ENCODE measurements around the gene NFIC.

Gene NFIC

DNA sequence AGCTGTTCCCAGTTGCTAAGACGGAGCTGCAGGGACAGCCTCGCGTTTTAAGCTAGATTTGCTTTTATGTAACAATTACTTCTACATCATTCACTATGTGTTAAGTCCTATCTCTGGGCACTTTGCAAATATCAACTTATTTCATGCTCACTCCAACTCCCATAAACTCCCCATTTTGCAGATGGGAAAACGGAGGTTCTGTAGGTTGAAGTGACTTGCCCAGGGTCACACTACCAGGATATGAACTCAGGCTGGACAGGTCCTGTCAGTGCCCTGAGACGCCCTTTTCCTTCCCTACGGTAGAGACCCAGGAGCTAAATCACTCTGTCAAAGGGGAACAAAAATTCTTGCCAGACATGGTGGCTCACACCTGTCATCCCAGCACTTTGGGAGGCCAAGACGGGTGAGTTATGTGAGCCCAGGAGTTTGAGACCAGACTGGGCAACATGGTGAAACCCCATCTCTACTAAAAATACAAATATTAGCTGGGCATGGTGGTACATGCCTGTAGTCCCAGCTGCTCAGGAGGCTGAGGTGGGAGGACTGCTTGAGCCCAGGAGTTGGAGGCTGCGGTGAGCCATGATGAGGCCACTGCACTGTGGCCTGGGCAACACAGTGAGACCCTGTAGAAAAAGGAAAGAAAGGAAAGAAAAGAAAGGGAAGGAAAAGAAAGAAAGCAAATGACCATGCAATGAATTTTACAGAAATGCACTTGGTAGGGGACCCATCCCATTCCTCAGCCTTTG, 14.5 kb upstream of the NFIC start:
- no peaks in the 10 kb centered on the region for H3K36me3 ChIP-seq (ENCODE audit: insufficient read depth, low read length)

DNA sequence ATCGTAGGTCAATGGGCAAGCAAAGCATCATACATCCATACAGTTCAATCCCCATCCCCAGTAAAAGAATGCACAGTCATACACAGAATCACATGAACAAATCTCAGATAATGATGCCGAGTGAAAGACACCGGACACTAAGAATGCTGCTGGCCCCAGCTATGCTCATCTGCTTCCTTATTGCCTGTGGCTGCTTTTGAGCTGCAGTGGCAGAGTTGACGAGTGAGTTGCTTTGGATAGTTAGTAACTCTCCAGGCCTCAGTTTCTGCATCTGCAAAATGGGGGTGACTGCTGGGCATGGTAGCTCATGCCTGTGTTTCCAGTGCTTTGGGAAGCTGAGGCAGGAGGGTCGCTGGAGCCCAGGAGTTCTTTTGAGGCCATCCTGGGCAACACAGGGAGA, 12.9 kb upstream of the NFIC start:
- Histone ChIP-seq H3K9me2 (ENCODE audit: low read depth, low read length) (no peaks in the 10 kb centered on the region), H3K9me3 (ENCODE audit: low read length) (no peaks in the 10 kb centered on the region), H3K9ac (ENCODE audit: low read length) (no peak overlapping the region), H3K4me1 (ENCODE audit: insufficient read depth, low read length, severe bottlenecking) (no peaks in the 10 kb centered on the region), H3F3A (ENCODE audit: insufficient read depth, low read length) (no peaks in the 10 kb centered on the region), H3K4me2 (ENCODE audit: low read length) (no peak overlapping the region), H3K36me3 (ENCODE audit: insufficient read depth, low read length) (no peaks in the 10 kb centered on the region), H3K4me3 (ENCODE audit: low read depth, low read length, poor library complexity, severe bottlenecking) (no peak overlapping the region), H3K79me2 (ENCODE audit: insufficient read depth, low read length) (no peaks in the 10 kb centered on the region), H3K27me3 (ENCODE audit: insufficient read depth, low read length) (peaks cover 5% of the 10 kb centered on the region; the same call in 1 of the 2 replicates), H2AFZ (ENCODE audit: low read length) (no peak overlapping the region), H4K20me1 (ENCODE audit: insufficient read depth, low read length) (no peaks in the 10 kb centered on the region), H3K27ac (ENCODE audit: low read depth, low read length, poor library complexity, severe bottlenecking) (no peak overlapping the region)
- TF ChIP-seq, protein P1, sequence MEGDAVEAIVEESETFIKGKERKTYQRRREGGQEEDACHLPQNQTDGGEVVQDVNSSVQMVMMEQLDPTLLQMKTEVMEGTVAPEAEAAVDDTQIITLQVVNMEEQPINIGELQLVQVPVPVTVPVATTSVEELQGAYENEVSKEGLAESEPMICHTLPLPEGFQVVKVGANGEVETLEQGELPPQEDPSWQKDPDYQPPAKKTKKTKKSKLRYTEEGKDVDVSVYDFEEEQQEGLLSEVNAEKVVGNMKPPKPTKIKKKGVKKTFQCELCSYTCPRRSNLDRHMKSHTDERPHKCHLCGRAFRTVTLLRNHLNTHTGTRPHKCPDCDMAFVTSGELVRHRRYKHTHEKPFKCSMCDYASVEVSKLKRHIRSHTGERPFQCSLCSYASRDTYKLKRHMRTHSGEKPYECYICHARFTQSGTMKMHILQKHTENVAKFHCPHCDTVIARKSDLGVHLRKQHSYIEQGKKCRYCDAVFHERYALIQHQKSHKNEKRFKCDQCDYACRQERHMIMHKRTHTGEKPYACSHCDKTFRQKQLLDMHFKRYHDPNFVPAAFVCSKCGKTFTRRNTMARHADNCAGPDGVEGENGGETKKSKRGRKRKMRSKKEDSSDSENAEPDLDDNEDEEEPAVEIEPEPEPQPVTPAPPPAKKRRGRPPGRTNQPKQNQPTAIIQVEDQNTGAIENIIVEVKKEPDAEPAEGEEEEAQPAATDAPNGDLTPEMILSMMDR (IDR thresholded peaks at IDR 0.05; ENCODE audit: low read length) = no peak
- TF ChIP-seq EZH2 (IDR thresholded peaks at IDR 0.05; ENCODE audit: borderline replicate concordance, low read length) = no peak

More for the DNA sequence above, 14.5 kb upstream of the NFIC start:
- H4K20me1 ChIP-seq (ENCODE audit: insufficient read depth, low read length) = no peaks in the 10 kb centered on the region
- no peaks in the 10 kb centered on the region for H3K79me2 ChIP-seq (ENCODE audit: insufficient read depth, low read length)
- H3K4me3 ChIP-seq (ENCODE audit: low read depth, low read length, poor library complexity, severe bottlenecking) = no peak overlapping the region
- H3K27ac ChIP-seq (ENCODE audit: low read depth, low read length, poor library complexity, severe bottlenecking) = no peak overlapping the region
- no peaks in the 10 kb centered on the region; the same call in 1 of the 2 replicates for H3K27me3 ChIP-seq (ENCODE audit: insufficient read depth, low read length)
- no peaks in the 10 kb centered on the region for H3F3A ChIP-seq (ENCODE audit: insufficient read depth, low read length)
- no peaks in the 10 kb centered on the region for H3K4me1 ChIP-seq (ENCODE audit: insufficient read depth, low read length, severe bottlenecking)
- no peaks in the 10 kb centered on the region for H3K9me3 ChIP-seq (ENCODE audit: low read length)
- TF ChIP-seq, protein P1 (IDR thresholded peaks at IDR 0.05; ENCODE audit: low read length) = no peak
- TF ChIP-seq EZH2 (IDR thresholded peaks at IDR 0.05; ENCODE audit: borderline replicate concordance, low read length) = no peak
- no peaks in the 10 kb centered on the region for H3K9me2 ChIP-seq (ENCODE audit: low read depth, low read length)
- no peak overlapping the region for H2AFZ ChIP-seq (ENCODE audit: low read length)
- H3K4me2 ChIP-seq (ENCODE audit: low read length) = no peak overlapping the region
- H3K9ac ChIP-seq (ENCODE audit: low read length) = no peak overlapping the region

DNA sequence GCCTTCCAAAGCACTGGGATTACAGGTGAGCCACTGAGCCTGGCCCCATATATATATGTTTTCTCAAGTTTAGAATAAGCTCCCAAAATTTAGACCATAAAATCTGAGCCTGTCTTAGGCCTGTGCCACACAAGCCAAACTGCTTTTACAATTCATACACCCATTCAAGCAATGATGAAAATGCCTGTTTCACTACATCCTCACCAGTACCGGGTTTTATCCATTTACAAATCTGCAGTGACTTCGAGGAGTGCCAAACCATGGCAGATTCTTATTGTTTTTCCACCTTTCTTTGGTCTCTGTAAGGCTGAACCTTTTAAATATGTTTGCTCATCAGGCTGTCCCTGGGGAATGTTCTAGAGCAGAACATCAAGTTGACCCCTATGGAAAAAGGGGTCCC, 9.6 kb upstream of the NFIC start:
- H2AFZ ChIP-seq (ENCODE audit: low read length) = no peak overlapping the region
- no peak for TF ChIP-seq EZH2 (IDR thresholded peaks at IDR 0.05; ENCODE audit: borderline replicate concordance, low read length)
- TF ChIP-seq, protein P1 (IDR thresholded peaks at IDR 0.05; ENCODE audit: low read length) = no peak
- H3K9me3 ChIP-seq (ENCODE audit: low read length) = no peaks in the 10 kb centered on the region
- 0 out of 2 replicates have a peak, but pooled peaks cover 13% of the 10 kb centered on the region for H3K27me3 ChIP-seq (ENCODE audit: insufficient read depth, low read length)
- peaks cover 8% of the 10 kb centered on the region for H3K4me1 ChIP-seq (ENCODE audit: insufficient read depth, low read length, severe bottlenecking)
- no peaks in the 10 kb centered on the region for H4K20me1 ChIP-seq (ENCODE audit: insufficient read depth, low read length)
- no peak overlapping the region for H3K9ac ChIP-seq (ENCODE audit: low read length)
- no peaks in the 10 kb centered on the region for H3K79me2 ChIP-seq (ENCODE audit: insufficient read depth, low read length)
- H3K4me3 ChIP-seq (ENCODE audit: low read depth, low read length, poor library complexity, severe bottlenecking) = no peak overlapping the region
- no peaks in the 10 kb centered on the region for H3F3A ChIP-seq (ENCODE audit: insufficient read depth, low read length)
- H3K36me3 ChIP-seq (ENCODE audit: insufficient read depth, low read length) = no peaks in the 10 kb centered on the region
- no peaks in the 10 kb centered on the region for H3K9me2 ChIP-seq (ENCODE audit: low read depth, low read length)
- H3K27ac ChIP-seq (ENCODE audit: low read depth, low read length, poor library complexity, severe bottlenecking) = no peak overlapping the region
- no peak overlapping the region for H3K4me2 ChIP-seq (ENCODE audit: low read length)

All from OCI-LY1 (cell line).